GM23338 (cell line): ENCODE data around the gene RASSF4. TPM values are rescaled to one million over a fixed set of nuclear protein-coding genes. Genes with fewer than 3 reads are reported as not detected.

Experiments used
- ATAC-seq: fragments of 200-7000 bp; cut with Tn5 transposase; 3 replicates; pipeline ENCODE4 v1.9.1; 2020
- DNase-seq: peaks from one replicate; pipeline ENCODE4 v3.0.0-alpha.2; 2015; ENCODE audit warnings: low spot score
- H2AFZ ChIP-seq: fragments of 200-600 bp; sonication (generic); 2 replicates; pipeline ENCODE4 v1.8.0; 2016; ENCODE audit warnings: antibody characterized with exemption, mild to moderate bottlenecking, moderate library complexity
- H3F3A ChIP-seq: fragments of 200-600 bp; sonication (generic); replicated peaks from 2 replicates; pipeline ENCODE4 v1.8.0; 2017; ENCODE audit warnings: antibody characterized with exemption, mixed run types, low read depth
- H3K27ac ChIP-seq: fragments of 200-600 bp; sonication (generic); 2 replicates; pipeline ENCODE4 v1.6.1; 2016; ENCODE audit warnings: low read depth
- H3K27me3 ChIP-seq: fragments of 200-600 bp; sonication (generic); 2 replicates; pipeline ENCODE4 v1.8.0; 2016; ENCODE audit warnings: mild to moderate bottlenecking, mixed run types, moderate library complexity; ENCODE audit not compliant: insufficient read depth
- H3K36me3 ChIP-seq: fragments of 200-600 bp; sonication (generic); 2 replicates; pipeline ENCODE4 v1.8.0; 2016; ENCODE audit warnings: mild to moderate bottlenecking; ENCODE audit not compliant: insufficient read depth
- H3K4me1 ChIP-seq: fragments of 200-600 bp; sonication (generic); 2 replicates; pipeline ENCODE4 v1.8.0; 2016; ENCODE audit warnings: mild to moderate bottlenecking, moderate library complexity; ENCODE audit not compliant: insufficient read depth
- H3K4me2 ChIP-seq: fragments of 200-600 bp; sonication (generic); 2 replicates; pipeline ENCODE4 v1.7.1; 2017; ENCODE audit warnings: mixed run types
- H3K4me3 ChIP-seq: fragments of 200-600 bp; sonication (generic); 2 replicates; pipeline ENCODE4 v1.6.1; 2016; ENCODE audit warnings: mixed run types
- H3K79me2 ChIP-seq: fragments of 200-600 bp; sonication (generic); replicated peaks from 2 replicates; pipeline ENCODE4 v1.8.0; 2017; ENCODE audit warnings: mild to moderate bottlenecking; ENCODE audit not compliant: insufficient read depth
- H3K9me2 ChIP-seq: fragments of 200-600 bp; sonication (generic); 2 replicates; pipeline ENCODE4 v1.8.0; 2017; ENCODE audit not compliant: insufficient read depth
- H4K20me1 ChIP-seq: fragments of 200-600 bp; sonication (generic); replicated peaks from 2 replicates; pipeline ENCODE4 v1.8.0; 2017; ENCODE audit warnings: mild to moderate bottlenecking; ENCODE audit not compliant: insufficient read depth
- H3K27ac Mint-ChIP-seq: 2 replicates; pipeline ENCODE4 v1.8.0; 2020; ENCODE audit warnings: inconsistent platforms, mild to moderate bottlenecking, moderate library complexity, mixed read lengths
- H3K27me3 Mint-ChIP-seq: 3 replicates; pipeline ENCODE4 v1.8.0; 2022; ENCODE audit warnings: low read depth, mild to moderate bottlenecking, moderate library complexity, mixed read lengths, inconsistent platforms; ENCODE audit not compliant: insufficient read depth, poor library complexity
- H3K36me3 Mint-ChIP-seq: 3 replicates; pipeline ENCODE4 v1.8.0; 2021; ENCODE audit warnings: low read depth, mild to moderate bottlenecking, inconsistent platforms, moderate library complexity, mixed read lengths
- H3K4me1 Mint-ChIP-seq: 3 replicates; pipeline ENCODE4 v1.8.0; 2020; ENCODE audit warnings: mild to moderate bottlenecking, inconsistent platforms, mixed read lengths
- H3K4me3 Mint-ChIP-seq: 3 replicates; pipeline ENCODE4 v1.8.0; 2021; ENCODE audit warnings: moderate library complexity, mild to moderate bottlenecking, inconsistent platforms, mixed read lengths
- H3K9me3 Mint-ChIP-seq: 3 replicates; pipeline ENCODE4 v1.8.0; 2020; ENCODE audit warnings: moderate library complexity, mild to moderate bottlenecking, inconsistent platforms, mixed read lengths
- CREB1 ChIP-seq: fragments of 250-450 bp; sonication (Bioruptor Pico); IDR thresholded peaks from 2 replicates; pipeline ENCODE4 v1.5.0; 2020; ENCODE audit warnings: low read depth, mild to moderate bottlenecking, moderate library complexity
- EZH2phosphoT487 ChIP-seq: fragments of 200-600 bp; sonication (generic); IDR thresholded peaks from one replicate; pipeline ENCODE4 v1.8.1; 2018; ENCODE audit warnings: antibody characterized with exemption; ENCODE audit not compliant: unreplicated experiment
- JUNB ChIP-seq: IDR thresholded peaks from one replicate; pipeline ENCODE4 v1.6.1; 2016; ENCODE audit warnings: antibody characterized with exemption; ENCODE audit not compliant: unreplicated experiment
- NANOG ChIP-seq: IDR thresholded peaks from 2 replicates; pipeline ENCODE4 v1.6.1; 2016; ENCODE audit warnings: antibody characterized with exemption, borderline replicate concordance
- POLR2AphosphoS5 ChIP-seq: IDR thresholded peaks from 2 replicates; pipeline ENCODE4 v1.6.1; 2016; ENCODE audit warnings: antibody characterized with exemption, low read depth
- REST ChIP-seq: IDR thresholded peaks from one replicate; pipeline ENCODE4 v1.6.1; 2018; ENCODE audit warnings: antibody characterized with exemption; ENCODE audit not compliant: unreplicated experiment
- STAT1 ChIP-seq: IDR thresholded peaks from one replicate; pipeline ENCODE4 v1.6.1; 2016; ENCODE audit warnings: antibody characterized with exemption; ENCODE audit not compliant: unreplicated experiment
- ZNF114 ChIP-seq: fragments of 250-450 bp; sonication (Bioruptor Pico); IDR thresholded peaks from 2 replicates; pipeline ENCODE4 v1.5.0; 2020; ENCODE audit warnings: mild to moderate bottlenecking, moderate library complexity
- ZNF331 ChIP-seq: fragments of 250-450 bp; sonication (Bioruptor Pico); IDR thresholded peaks from 2 replicates; pipeline ENCODE4 v1.5.0; 2020; ENCODE audit warnings: low read depth, mild to moderate bottlenecking, moderate library complexity
- polyA plus RNA-seq: library from polyadenylated mRNA; unstranded; fragments of >200 nt; fragmentation: Nextera tagmentation; extraction: Ambion mirVana; gene quantifications from 2 replicates; pipeline ENCODE4 v1.2.1, GENCODE V29; 2016
- total RNA-seq: library from RNA; depleted of rRNA; stranded (reverse); fragments of >200 nt; shearing (Covaris generic); gene quantifications from 2 replicates; pipeline ENCODE4 v1.2.3, GENCODE V29; 2014
- TF ChIP-seq, protein P1 (sequence below): IDR thresholded peaks from 2 replicates; pipeline ENCODE4 v1.6.1; 2016; ENCODE audit warnings: antibody characterized with exemption
- TF ChIP-seq, protein P2 (sequence below), 2 experiments: fragments of 200-600 bp in 1 of 2; sonication (generic) in 1 of 2; conservative IDR thresholded peaks; 2 replicates each; pipeline versions ENCODE4 v1.5.1 to v1.6.1; 2016 to 2017; ENCODE audit warnings: antibody characterized with exemption in 2 of 2, low read depth in 2 of 2, mild to moderate bottlenecking in 2 of 2, moderate library complexity in 1 of 2

RASSF4 gene
- total and polyA plus RNA-seq, 2 experiments from 2014 or later: 12.4 to 13.6 TPM

- TF ChIP-seq ZNF331 (CRISPR knock-in tag) (no peak), REST (no peak), ZNF114 (no peak)
Observed at GRCh38 chr10:44929356-44930255, 30.0 kb upstream of the RASSF4 start (continued).

DNA sequence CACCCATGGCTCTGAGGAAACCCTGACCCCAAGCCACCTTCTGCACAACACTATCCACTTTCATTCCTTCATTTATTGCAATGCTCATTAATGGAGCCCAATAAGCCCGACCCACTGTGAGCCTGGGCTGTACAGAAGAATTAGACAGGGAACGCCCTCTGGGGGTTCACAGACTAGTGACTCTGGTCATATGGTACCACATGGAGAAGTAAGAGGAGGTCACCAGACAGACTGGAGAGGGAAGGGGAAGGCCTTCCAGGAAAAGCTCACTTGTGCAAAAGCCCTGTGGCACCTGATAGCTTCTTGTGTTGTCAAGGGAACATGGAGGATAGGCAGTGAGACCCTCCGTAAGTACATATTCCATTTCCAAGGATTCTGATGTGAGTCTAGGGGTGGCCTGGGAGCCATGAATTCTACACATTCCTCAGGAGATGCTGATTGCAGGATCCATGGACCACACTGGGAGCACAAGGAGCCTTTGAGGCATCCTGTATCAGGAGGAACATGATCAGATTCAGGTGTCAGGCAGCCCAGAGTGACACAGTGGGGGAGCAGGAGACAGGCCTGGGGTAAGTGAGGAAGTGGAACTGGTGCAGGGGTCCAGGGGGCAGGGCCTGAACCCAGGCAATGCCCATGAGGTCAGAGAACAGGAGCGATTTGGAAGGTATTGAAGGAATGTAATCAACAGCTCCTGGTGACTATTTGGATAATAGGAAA is 28.5 kb upstream of the RASSF4 start:
- ATAC-seq: no peak
- H3K36me3 Mint-ChIP-seq: no peaks in the 10 kb centered on the region
- TF ChIP-seq NANOG: no peak
- TF ChIP-seq ZNF331 (CRISPR knock-in tag): no peak
- no peak for TF ChIP-seq POLR2AphosphoS5
- TF ChIP-seq CREB1 (CRISPR knock-in tag): no peak
- no peak for TF ChIP-seq REST
- TF ChIP-seq, protein P1, sequence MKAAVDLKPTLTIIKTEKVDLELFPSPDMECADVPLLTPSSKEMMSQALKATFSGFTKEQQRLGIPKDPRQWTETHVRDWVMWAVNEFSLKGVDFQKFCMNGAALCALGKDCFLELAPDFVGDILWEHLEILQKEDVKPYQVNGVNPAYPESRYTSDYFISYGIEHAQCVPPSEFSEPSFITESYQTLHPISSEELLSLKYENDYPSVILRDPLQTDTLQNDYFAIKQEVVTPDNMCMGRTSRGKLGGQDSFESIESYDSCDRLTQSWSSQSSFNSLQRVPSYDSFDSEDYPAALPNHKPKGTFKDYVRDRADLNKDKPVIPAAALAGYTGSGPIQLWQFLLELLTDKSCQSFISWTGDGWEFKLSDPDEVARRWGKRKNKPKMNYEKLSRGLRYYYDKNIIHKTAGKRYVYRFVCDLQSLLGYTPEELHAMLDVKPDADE: no peak
- TF ChIP-seq EZH2phosphoT487: no peak
- no peak for TF ChIP-seq STAT1
- TF ChIP-seq, protein P2, sequence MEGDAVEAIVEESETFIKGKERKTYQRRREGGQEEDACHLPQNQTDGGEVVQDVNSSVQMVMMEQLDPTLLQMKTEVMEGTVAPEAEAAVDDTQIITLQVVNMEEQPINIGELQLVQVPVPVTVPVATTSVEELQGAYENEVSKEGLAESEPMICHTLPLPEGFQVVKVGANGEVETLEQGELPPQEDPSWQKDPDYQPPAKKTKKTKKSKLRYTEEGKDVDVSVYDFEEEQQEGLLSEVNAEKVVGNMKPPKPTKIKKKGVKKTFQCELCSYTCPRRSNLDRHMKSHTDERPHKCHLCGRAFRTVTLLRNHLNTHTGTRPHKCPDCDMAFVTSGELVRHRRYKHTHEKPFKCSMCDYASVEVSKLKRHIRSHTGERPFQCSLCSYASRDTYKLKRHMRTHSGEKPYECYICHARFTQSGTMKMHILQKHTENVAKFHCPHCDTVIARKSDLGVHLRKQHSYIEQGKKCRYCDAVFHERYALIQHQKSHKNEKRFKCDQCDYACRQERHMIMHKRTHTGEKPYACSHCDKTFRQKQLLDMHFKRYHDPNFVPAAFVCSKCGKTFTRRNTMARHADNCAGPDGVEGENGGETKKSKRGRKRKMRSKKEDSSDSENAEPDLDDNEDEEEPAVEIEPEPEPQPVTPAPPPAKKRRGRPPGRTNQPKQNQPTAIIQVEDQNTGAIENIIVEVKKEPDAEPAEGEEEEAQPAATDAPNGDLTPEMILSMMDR (conservative IDR thresholded peaks at IDR 0.05; ENCODE audit: low read depth in 2 of 2): no peak
- TF ChIP-seq JUNB: no peak

More for the DNA sequence above, 28.5 kb upstream of the RASSF4 start:
- Histone ChIP-seq H2AFZ (no peak overlapping the region), H3K4me2 (no peak overlapping the region), H3K4me1 (peaks cover 6% of the 10 kb centered on the region; the same call in 1 of the 2 replicates), H3K79me2 (no peaks in the 10 kb centered on the region), H3K4me3 (no peak overlapping the region), H3K27me3 (no peaks in the 10 kb centered on the region), H3K9me2 (no peaks in the 10 kb centered on the region; the same call in 1 of the 2 replicates), H4K20me1 (no peaks in the 10 kb centered on the region), H3K27ac (no peak overlapping the region), H3K36me3 (no peaks in the 10 kb centered on the region), H3F3A (no peaks in the 10 kb centered on the region)
- DNase-seq: no peak
- Mint-ChIP-seq H3K9me3 (peaks cover 7% of the 10 kb centered on the region; the same call in 2 of the 3 replicates), H3K4me1 (peaks cover 3% of the 10 kb centered on the region; the same call in 2 of the 3 replicates), H3K27ac (no peak overlapping the region), H3K27me3 (peaks cover 4% of the 10 kb centered on the region), H3K4me3 (no peak overlapping the region)
